Epithelial cell of prostate (primary cell): Measurements from ENCODE around the gene MATN1.

Experiments used
- DNase-seq: peaks from one replicate; pipeline ENCODE4 v3.0.0-alpha.2; 2011; ENCODE audit warnings: low read depth, low spot score
- H3K27ac ChIP-seq: fragments of 450-650 bp; 2 replicates; pipeline ENCODE4 v1.5.1; 2017; ENCODE audit warnings: mild to moderate bottlenecking

MATN1 gene

GRCh38 chr1:30747033-30748008 is 23.9 kb upstream of the MATN1 start:
- H3K27ac ChIP-seq = no peak overlapping the region
- DNase-seq = no peak

- H3K27ac ChIP-seq = no peak overlapping the region
- DNase-seq = no peak
These were observed 23.0 kb upstream of the MATN1 start for GRCh38 chr1:30746212-30747032.

- DNase-seq = no peak
- no peak overlapping the region for H3K27ac ChIP-seq
These were observed 22.4 kb upstream of the MATN1 start for GRCh38 chr1:30745834-30746208.

- H3K27ac ChIP-seq = no peak overlapping the region
- DNase-seq = no peak
These were observed 21.9 kb upstream of the MATN1 start for GRCh38 chr1:30745156-30745833.

GRCh38 chr1:30744060-30744756 is 20.8 kb upstream of the MATN1 start:
- DNase-seq = no peak
- no peak overlapping the region for H3K27ac ChIP-seq

GRCh38 chr1:30743584-30744059 is 20.2 kb upstream of the MATN1 start:
- no peak overlapping the region for H3K27ac ChIP-seq
- no peak for DNase-seq

- no peak for DNase-seq
- H3K27ac ChIP-seq = no peak overlapping the region
These were observed 19.7 kb upstream of the MATN1 start for GRCh38 chr1:30742963-30743559.

- DNase-seq = no peak
- H3K27ac ChIP-seq = no peak overlapping the region
These were observed 19.0 kb upstream of the MATN1 start for GRCh38 chr1:30742300-30742962.

GRCh38 chr1:30741239-30741894 is 18.0 kb upstream of the MATN1 start:
- no peak for DNase-seq
- no peak overlapping the region for H3K27ac ChIP-seq

- DNase-seq = no peak
- H3K27ac ChIP-seq = no peak overlapping the region
These were observed 17.2 kb upstream of the MATN1 start for GRCh38 chr1:30740251-30741238.

- H3K27ac ChIP-seq = no peak overlapping the region
- DNase-seq = no peak
These were observed 16.2 kb upstream of the MATN1 start for GRCh38 chr1:30739601-30740000.

GRCh38 chr1:30738715-30739559 is 15.6 kb upstream of the MATN1 start:
- H3K27ac ChIP-seq = no peak overlapping the region

GRCh38 chr1:30738040-30738714 is 14.8 kb upstream of the MATN1 start:
- no peak overlapping the region for H3K27ac ChIP-seq
- DNase-seq = no peak

More at GRCh38 chr1:30738715-30739559, 15.6 kb upstream of the MATN1 start:
- DNase-seq = no peak

- H3K27ac ChIP-seq = no peak overlapping the region
- no peak for DNase-seq
These were observed 14.1 kb upstream of the MATN1 start for GRCh38 chr1:30737357-30738039.
